ENCODE data around the gene RPS15A.
"Not testable (repeated sequence)": the region's sequence is repeated elsewhere in the genome, so short reads cannot be mapped to it uniquely, and the experiment has no call there.

RPS15A gene

GRCh38 chr16:18740027-18740426 lies 50.1 kb downstream of the RPS15A start:
- not testable (repeated sequence) for DNase-seq

GRCh38 chr16:18738768-18739167 lies 51.4 kb downstream of the RPS15A start:
- not testable (repeated sequence) for DNase-seq

GRCh38 chr16:18734279-18734678 lies 55.9 kb downstream of the RPS15A start:
- DNase-seq, result not testable (repeated sequence)

All from GOT3 (cell line).